ENCODE data around the gene ATG9A. TPM values are rescaled to one million over a fixed set of nuclear protein-coding genes. Genes with fewer than 3 reads are reported as not detected.
A peak's percentile ranks its signal among the peaks of the same experiment; 100 is the strongest.

ATG9A gene
- total and polyA plus RNA-seq, 9 of the 15 experiments (the other 6 are each of a cell fraction or from before 2014, with no cell fraction given), result 0.25 to 65.6 (median 23.4) TPM

DNA sequence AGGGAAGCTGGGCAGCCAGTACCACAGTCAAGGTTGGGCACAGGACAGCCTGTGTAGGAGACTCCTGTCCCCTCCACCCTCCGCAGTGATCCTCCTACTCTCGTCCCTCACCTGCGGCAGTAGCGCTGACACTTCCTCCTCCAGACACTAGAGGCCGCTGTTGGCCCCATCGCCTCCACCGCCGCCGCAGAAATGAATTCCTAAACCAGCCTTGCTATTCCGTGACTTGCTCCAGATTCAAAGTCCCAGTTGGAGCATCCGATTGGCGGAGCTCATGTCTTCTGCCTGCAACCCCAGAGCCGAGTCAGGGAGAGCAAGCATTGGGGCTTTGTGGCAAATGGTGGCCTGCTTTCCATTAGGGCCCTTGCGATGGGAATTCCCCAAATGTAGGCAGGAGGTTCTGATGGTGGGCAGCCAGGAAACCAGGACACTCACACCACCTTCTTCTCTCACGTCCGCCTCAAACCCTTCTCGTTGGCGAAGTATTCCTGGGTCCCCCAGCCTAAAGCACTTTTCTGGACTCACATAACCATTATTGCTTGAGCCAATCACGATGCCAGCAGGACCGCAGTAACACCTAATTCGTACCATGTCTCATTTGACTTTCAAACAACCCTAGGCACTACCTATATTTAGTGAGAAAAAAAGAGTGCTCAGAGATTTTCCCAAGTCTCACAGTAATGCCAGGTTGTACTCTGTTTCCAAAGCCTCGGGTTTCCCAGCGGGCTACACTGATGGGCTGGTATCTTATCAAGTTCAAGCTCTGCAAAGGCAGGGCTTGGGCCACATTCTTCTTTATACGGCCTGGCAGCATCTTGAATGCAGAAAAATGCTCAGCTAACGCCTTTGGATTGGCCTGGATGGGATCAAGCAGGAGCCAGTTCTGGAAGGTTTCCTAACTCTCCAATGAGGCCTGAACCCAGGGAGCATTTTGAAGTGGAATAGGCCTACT is 48.5 kb upstream of the ATG9A start (continued):
- TF ChIP-seq USF1 (CRISPR knock-in tag; IDR thresholded peaks at IDR 0.05) (no peak), SMAD2 (IDR thresholded peaks at IDR 0.05; ENCODE audit: low read depth, low read length) (no peak), PRPF4 (IDR thresholded peaks at IDR 0.05; ENCODE audit: insufficient read depth, low read depth, low read length, poor library complexity, severe bottlenecking) (no peak), CHCHD3 (CRISPR knock-in tag; IDR thresholded peaks at IDR 0.05) (no peak), ELF1 (tag; IDR thresholded peaks at IDR 0.05) (0 out of 2 replicates have a peak, but pooled peaks have one; percentile 3), ZNF174 (CRISPR knock-in tag; IDR thresholded peaks at IDR 0.05) (no peak), CTBP1 (IDR thresholded peaks at IDR 0.05; ENCODE audit: borderline replicate concordance) (peak; percentile 45; the same call in 1 of the 2 replicates), RHOXF2B (CRISPR knock-in tag; conservative IDR thresholded peaks at IDR 0.05) (no peak), FOXK2 (conservative IDR thresholded peaks at IDR 0.05 in 1 of 2, IDR thresholded peaks at IDR 0.05 in 1 of 2; ENCODE audit: low read depth in 2 of 2) (no peak), BRF1 (IDR thresholded peaks at IDR 0.05; ENCODE audit: borderline replicate concordance, extremely low read depth, insufficient read length) (no peak), NELFE (IDR thresholded peaks at IDR 0.05; ENCODE audit: insufficient read depth, insufficient read length) (no peak), ZBTB7A (IDR thresholded peaks at IDR 0.05; ENCODE audit: borderline replicate concordance, control insufficient read depth, low read depth, low read length) (no peak), DMBX1 (CRISPR knock-in tag; IDR thresholded peaks at IDR 0.05; ENCODE audit: borderline replicate concordance) (no peak), NR2C1 (IDR thresholded peaks at IDR 0.05) (no peak), NR2C1 (tag; IDR thresholded peaks at IDR 0.05) (no peak), TEAD1 (CRISPR knock-in tag; IDR thresholded peaks at IDR 0.05) (peak in 1 of 2 experiments; percentile 38; a peak in 1 of 4 replicates), CREBBP (IDR thresholded peaks at IDR 0.05; ENCODE audit: low read depth, low read length) (no peak), STAT6 (CRISPR knock-in tag; IDR thresholded peaks at IDR 0.05) (peak; percentile 76; the same call in 1 of the 2 replicates), CC2D1A (IDR thresholded peaks at IDR 0.05) (peak; percentile 42; the same call in 1 of the 2 replicates), SAFB2 (IDR thresholded peaks at IDR 0.05; ENCODE audit: borderline replicate concordance, low read depth, low read length, severe bottlenecking) (no peak)
- TF ChIP-seq, protein P1, sequence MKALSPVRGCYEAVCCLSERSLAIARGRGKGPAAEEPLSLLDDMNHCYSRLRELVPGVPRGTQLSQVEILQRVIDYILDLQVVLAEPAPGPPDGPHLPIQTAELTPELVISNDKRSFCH (CRISPR knock-in tag; IDR thresholded peaks at IDR 0.05), result no peak
- TF ChIP-seq, protein P1 (tag; IDR thresholded peaks at IDR 0.05), result no peak
- TF ChIP-seq, protein P2, sequence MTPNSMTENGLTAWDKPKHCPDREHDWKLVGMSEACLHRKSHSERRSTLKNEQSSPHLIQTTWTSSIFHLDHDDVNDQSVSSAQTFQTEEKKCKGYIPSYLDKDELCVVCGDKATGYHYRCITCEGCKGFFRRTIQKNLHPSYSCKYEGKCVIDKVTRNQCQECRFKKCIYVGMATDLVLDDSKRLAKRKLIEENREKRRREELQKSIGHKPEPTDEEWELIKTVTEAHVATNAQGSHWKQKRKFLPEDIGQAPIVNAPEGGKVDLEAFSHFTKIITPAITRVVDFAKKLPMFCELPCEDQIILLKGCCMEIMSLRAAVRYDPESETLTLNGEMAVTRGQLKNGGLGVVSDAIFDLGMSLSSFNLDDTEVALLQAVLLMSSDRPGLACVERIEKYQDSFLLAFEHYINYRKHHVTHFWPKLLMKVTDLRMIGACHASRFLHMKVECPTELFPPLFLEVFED (CRISPR knock-in tag; conservative IDR thresholded peaks at IDR 0.05), result no peak
